Choroid plexus epithelial cell (primary cell): ENCODE results near the gene DLGAP1.

Experiments
- DNase-seq: peaks from one replicate; pipeline ENCODE4 v3.0.0-alpha.2; 2010; ENCODE audit warnings: low read depth
- H3K4me3 ChIP-seq: 2 replicates; pipeline ENCODE4 v1.5.1; 2011; ENCODE audit warnings: low read depth, mild to moderate bottlenecking, control low read depth, low read length, moderate library complexity
- TF ChIP-seq, protein P1 (sequence below): conservative IDR thresholded peaks from 2 replicates; pipeline ENCODE4 v1.5.1; 2011; ENCODE audit warnings: low read depth, mild to moderate bottlenecking, control low read depth, inconsistent platforms, low read length, moderate library complexity

The DLGAP1 gene

GRCh38 chr18:3597409-3598357, 857.4 kb downstream of the DLGAP1 start:
- TF ChIP-seq, protein P1, sequence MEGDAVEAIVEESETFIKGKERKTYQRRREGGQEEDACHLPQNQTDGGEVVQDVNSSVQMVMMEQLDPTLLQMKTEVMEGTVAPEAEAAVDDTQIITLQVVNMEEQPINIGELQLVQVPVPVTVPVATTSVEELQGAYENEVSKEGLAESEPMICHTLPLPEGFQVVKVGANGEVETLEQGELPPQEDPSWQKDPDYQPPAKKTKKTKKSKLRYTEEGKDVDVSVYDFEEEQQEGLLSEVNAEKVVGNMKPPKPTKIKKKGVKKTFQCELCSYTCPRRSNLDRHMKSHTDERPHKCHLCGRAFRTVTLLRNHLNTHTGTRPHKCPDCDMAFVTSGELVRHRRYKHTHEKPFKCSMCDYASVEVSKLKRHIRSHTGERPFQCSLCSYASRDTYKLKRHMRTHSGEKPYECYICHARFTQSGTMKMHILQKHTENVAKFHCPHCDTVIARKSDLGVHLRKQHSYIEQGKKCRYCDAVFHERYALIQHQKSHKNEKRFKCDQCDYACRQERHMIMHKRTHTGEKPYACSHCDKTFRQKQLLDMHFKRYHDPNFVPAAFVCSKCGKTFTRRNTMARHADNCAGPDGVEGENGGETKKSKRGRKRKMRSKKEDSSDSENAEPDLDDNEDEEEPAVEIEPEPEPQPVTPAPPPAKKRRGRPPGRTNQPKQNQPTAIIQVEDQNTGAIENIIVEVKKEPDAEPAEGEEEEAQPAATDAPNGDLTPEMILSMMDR = no peak
- no peak overlapping the region for H3K4me3 ChIP-seq
- DNase-seq = no peak

DNA sequence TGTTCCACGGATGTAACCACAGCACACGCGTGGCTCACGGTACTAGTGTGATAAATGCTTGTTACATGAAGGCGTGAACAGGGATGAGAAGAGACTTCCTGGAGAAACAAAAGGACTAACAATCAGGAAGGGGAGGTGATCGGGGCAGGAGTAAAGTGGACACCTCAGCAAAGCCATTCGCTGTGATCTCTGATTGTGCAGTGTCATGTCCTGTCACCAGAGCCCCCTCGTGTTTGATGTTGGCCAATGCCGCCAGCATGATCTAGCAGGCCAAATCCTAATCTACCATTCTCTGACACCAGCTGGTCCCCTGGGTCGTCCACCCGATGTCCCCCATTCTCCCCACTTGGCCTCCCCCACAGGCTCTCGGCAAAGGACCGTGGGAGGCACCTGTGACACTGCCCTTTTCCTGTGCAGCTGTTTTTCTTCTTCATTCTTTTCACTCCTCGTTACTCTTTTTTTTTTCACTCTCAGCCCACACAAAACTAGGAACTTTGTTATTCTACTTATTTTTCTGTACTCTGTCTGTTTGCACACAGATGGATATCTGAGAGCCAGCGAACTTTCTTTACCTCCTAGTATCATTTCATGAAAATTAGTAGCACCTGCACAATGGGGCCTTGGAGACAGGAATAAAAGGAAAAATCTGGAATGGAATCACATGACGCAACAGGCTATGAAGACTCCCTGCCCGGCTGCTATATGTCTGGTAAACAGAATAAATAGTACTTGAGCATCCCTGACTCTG, 858.3 kb downstream of the DLGAP1 start:
- TF ChIP-seq, protein P1 = peak; percentile 35
- H3K4me3 ChIP-seq = no peak overlapping the region
- peak; percentile 36 for DNase-seq

- TF ChIP-seq, protein P1 = no peak
- DNase-seq = no peak
- H3K4me3 ChIP-seq = no peak overlapping the region
Measured at GRCh38 chr18:3596324-3596636, 858.8 kb downstream of the DLGAP1 start.

DNA sequence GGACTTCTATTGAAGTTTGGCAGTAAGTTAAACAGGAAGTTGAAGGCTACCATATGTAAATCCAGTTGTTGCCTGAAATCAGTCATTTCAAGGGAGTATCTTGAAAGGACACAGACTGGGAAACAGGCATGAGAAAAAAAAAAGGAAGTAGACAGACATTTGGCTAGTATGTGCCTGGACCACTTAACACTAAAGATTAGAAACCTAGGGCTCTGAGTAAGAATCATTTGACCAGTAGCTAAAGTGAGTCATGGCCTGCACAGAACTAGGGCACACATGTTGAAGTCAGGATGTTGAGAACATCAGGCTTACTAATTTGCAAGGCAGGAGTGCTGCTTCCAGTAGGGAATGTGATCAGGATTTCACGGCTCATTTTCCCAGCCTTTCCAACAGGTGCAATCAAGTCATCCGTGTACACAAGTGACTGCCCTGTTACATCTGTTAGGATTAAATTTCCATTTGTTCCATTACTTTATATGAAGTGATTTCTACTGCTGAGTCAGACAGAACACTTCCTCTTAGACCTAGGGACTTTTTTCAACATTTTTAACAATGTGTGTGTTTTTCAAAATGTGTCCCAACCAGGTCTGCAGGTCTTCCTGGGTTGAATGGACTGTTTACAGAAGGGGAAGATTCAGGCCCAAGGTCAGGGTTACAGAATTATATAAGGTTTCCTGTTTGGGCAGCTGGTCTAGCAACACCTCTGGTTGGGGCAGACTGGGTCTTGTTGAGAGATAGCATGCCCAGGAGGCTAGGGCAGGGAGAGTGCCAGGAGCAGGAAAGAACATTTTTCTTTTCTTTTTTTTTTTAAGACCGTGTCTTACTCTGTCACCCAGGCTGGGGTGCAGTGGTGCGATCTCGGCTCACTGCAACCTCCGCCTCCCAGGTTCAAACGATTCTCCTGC, 859.5 kb downstream of the DLGAP1 start:
- DNase-seq = peak; percentile 95
- peak overlapping the region; percentile 54 for H3K4me3 ChIP-seq
- TF ChIP-seq, protein P1 = no peak

- TF ChIP-seq, protein P1 = no peak
- H3K4me3 ChIP-seq = peak overlapping the region; percentile 54
- peak; percentile 44 for DNase-seq
Measured at GRCh38 chr18:3594760-3595368, 860.2 kb downstream of the DLGAP1 start.

DNA sequence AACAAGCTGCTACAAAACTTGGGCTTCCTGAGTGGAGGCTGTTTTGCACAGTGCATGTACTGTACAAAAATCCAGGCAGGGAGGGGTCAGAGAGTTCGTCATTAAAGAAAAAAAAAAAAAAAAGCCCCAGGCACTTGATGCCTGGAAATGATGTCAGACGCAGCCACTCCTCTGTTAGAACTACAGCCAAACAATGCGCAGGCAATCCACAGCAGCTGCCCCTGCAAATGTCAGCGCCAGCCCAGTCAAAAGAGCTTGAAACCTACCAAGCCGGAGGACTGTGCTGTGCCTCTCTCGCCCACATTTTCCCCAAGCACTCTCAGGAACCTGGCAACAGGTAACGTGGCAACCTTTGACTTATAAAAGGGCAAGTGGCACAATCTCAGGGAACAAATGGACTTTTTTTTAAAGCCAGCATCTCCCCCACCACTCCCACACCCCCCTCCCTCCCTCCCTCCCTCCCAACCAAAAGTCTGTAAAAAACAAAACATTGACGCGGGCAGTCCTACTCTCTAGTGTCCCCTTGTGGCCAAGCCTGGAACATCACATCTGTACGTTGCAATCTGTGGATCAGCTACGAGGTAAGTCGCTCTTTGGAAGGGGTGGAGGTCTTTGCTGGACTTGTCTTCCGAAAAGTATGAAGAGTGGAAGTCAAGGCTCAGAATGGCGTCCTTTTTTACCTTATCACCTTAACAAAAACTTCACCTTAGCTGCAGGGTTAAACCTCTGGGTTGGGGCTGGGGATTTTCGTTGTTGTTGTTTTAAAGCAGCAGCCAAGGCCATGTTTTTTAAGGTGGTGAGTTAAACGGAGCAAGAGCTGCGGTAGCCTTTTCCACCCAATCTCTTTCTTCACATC, 861.0 kb downstream of the DLGAP1 start:
- peak overlapping the region; percentile 54 for H3K4me3 ChIP-seq
- DNase-seq = peak; percentile 99
- TF ChIP-seq, protein P1 = peak; percentile 87
